Measurements from ENCODE around the gene PSME1. TPM values are rescaled to one million over a fixed set of nuclear protein-coding genes. Genes with fewer than 3 reads are reported as not detected.

PSME1 gene
- total and polyA plus RNA-seq, 2 of the 13 experiments (the other 11 are each of a cell fraction or from before 2014, with no cell fraction given), result 159 to 608 TPM

DNA sequence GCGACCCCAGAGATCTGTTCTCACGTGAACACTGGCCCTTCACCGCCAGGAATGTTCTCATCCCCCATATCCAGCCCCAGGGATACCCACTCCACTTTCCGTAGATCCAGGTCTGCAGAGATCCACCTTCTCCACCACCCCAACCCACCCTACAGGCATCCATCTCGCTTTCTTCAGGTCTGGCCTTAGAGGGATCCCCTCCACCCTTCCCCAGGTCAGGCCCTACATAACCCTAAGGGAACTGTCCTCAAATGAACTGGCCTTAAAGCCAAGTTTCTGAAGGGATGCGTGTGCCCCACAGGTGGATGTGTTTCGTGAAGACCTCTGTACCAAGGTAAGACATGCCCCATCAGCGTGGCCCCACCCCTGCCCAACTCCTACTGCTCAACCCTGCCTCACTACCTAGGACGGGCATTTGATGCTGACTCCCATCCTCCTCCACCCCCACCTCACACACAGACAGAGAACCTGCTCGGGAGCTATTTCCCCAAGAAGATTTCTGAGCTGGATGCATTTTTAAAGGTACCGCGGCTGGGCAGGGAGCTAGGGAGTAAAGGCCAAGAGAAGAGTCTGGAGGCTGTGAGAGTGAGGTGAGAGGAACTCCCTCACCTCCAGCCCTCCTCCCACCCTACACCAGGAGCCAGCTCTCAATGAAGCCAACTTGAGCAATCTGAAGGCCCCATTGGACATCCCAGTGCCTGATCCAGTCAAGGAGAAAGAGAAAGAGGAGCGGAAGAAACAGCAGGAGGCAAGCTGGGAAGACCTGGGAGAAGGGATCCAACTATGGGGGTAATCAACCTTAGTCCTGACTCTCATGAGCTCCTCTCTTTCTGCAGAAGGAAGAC is 912 bp downstream of the PSME1 start (continued):
- TF ChIP-seq ZBTB4 (CRISPR knock-in tag; IDR thresholded peaks at IDR 0.05; ENCODE audit: borderline replicate concordance) (no peak), ZNF747 (CRISPR knock-in tag; IDR thresholded peaks at IDR 0.05; ENCODE audit: borderline replicate concordance) (no peak), ARNT (IDR thresholded peaks at IDR 0.05) (no peak), ZNF382 (CRISPR knock-in tag; IDR thresholded peaks at IDR 0.05; ENCODE audit: borderline replicate concordance) (no peak), ZFP41 (CRISPR knock-in tag; IDR thresholded peaks at IDR 0.05; ENCODE audit: borderline replicate concordance) (no peak; the same call in 1 of the 2 replicates), NONO (IDR thresholded peaks at IDR 0.05) (no peak), NONO (CRISPR knock-in tag; conservative IDR thresholded peaks at IDR 0.05) (no peak), ZNF839 (CRISPR knock-in tag; IDR thresholded peaks at IDR 0.05; ENCODE audit: borderline replicate concordance) (no peak), PHF8 (CRISPR knock-in tag; IDR thresholded peaks at IDR 0.05) (no peak), SOX6 (IDR thresholded peaks at IDR 0.05) (no peak), SOX6 (CRISPR knock-in tag; IDR thresholded peaks at IDR 0.05) (0 out of 2 replicates have a peak, but pooled peaks have one; percentile 13), NCOA1 (CRISPR knock-in tag; IDR thresholded peaks at IDR 0.05) (no peak), GFI1 (CRISPR knock-in tag; IDR thresholded peaks at IDR 0.05; ENCODE audit: borderline replicate concordance) (no peak), ZNF235 (CRISPR knock-in tag; IDR thresholded peaks at IDR 0.05; ENCODE audit: borderline replicate concordance) (no peak), NR1H2 (CRISPR knock-in tag; IDR thresholded peaks at IDR 0.05; ENCODE audit: borderline replicate concordance, low read depth) (no peak), HOXD1 (CRISPR knock-in tag; IDR thresholded peaks at IDR 0.05) (0 out of 2 replicates have a peak, but pooled peaks have one; percentile 46), CBX5 (CRISPR knock-in tag; IDR thresholded peaks at IDR 0.05; ENCODE audit: borderline replicate concordance) (peak; percentile 17; the same call in 1 of the 2 replicates), ZNF569 (CRISPR knock-in tag; IDR thresholded peaks at IDR 0.05; ENCODE audit: borderline replicate concordance) (no peak), XBP1 (CRISPR knock-in tag; IDR thresholded peaks at IDR 0.05) (no peak), MED1 (CRISPR knock-in tag; IDR thresholded peaks at IDR 0.05) (no peak), FOXA3 (CRISPR knock-in tag; IDR thresholded peaks at IDR 0.05) (no peak), HOXA9 (CRISPR knock-in tag; IDR thresholded peaks at IDR 0.05; ENCODE audit: borderline replicate concordance) (no peak), DRAP1 (CRISPR knock-in tag; IDR thresholded peaks at IDR 0.05) (no peak)
- TF ChIP-seq, protein P1, sequence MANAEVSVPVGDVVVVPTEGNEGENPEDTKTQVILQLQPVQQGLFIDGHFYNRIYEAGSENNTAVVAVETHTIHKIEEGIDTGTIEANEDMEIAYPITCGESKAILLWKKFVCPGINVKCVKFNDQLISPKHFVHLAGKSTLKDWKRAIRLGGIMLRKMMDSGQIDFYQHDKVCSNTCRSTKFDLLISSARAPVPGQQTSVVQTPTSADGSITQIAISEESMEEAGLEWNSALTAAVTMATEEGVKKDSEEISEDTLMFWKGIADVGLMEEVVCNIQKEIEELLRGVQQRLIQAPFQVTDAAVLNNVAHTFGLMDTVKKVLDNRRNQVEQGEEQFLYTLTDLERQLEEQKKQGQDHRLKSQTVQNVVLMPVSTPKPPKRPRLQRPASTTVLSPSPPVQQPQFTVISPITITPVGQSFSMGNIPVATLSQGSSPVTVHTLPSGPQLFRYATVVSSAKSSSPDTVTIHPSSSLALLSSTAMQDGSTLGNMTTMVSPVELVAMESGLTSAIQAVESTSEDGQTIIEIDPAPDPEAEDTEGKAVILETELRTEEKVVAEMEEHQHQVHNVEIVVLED (CRISPR knock-in tag; IDR thresholded peaks at IDR 0.05; ENCODE audit: borderline replicate concordance), result no peak

Data from HepG2 (cell line).